Keratinocyte (primary cell): ENCODE results near the gene TIAL1. TPM values are rescaled to one million over a fixed set of nuclear protein-coding genes. Genes with fewer than 3 reads are reported as not detected.
"Not testable (repeated sequence)": the region's sequence is repeated elsewhere in the genome, so short reads cannot be mapped to it uniquely, and the experiment has no call there.

Experiments used
- DNase-seq: peaks from one replicate; pipeline ENCODE4 v3.0.0-alpha.2; 2011; ENCODE audit warnings: low read depth, missing footprints, low spot score
- FAIRE-seq: peaks from 2 replicates; lab custom pipeline; 2011; peaks lifted over from hg19 to GRCh38; lab: Jason Lieb, UNC
- H2AFZ ChIP-seq: 2 replicates; pipeline ENCODE4 v1.6.0; 2012; ENCODE audit warnings: low read length, control low read depth, inconsistent platforms; ENCODE audit not compliant: control insufficient read depth
- H3K27ac ChIP-seq: 2 replicates; pipeline ENCODE4 v1.5.1; 2011; ENCODE audit warnings: low read length; ENCODE audit not compliant: control insufficient read depth, insufficient read depth
- H3K27me3 ChIP-seq: 3 replicates; pipeline ENCODE4 v1.6.0; 2011; ENCODE audit warnings: low read length; ENCODE audit not compliant: control insufficient read depth, insufficient read depth; ENCODE audit errors: extremely low read depth
- H3K36me3 ChIP-seq, 2 experiments: 2 replicates in 1 of 2; 3 replicates in 1 of 2; pipeline ENCODE4 v1.5.1; 2011; ENCODE audit warnings: low read length in 2 of 2, mild to moderate bottlenecking in 1 of 2; ENCODE audit not compliant: control insufficient read depth in 2 of 2, insufficient read depth in 2 of 2; ENCODE audit errors: extremely low read depth in 1 of 2
- H3K4me1 ChIP-seq: 3 replicates; pipeline ENCODE4 v1.5.1; 2011; ENCODE audit warnings: low read length; ENCODE audit not compliant: control insufficient read depth, insufficient read depth; ENCODE audit errors: extremely low read depth
- H3K4me2 ChIP-seq: 3 replicates; pipeline ENCODE4 v1.6.0; 2011; ENCODE audit warnings: low read depth, low read length; ENCODE audit not compliant: control insufficient read depth, insufficient read depth; ENCODE audit errors: extremely low read depth
- H3K4me3 ChIP-seq, 3 experiments: fragments of 200-600 bp in 1 of 3; sonication (generic) in 1 of 3; 2 replicates in 2 of 3; 3 replicates in 1 of 3; pipeline ENCODE4 v1.5.1; 2011 to 2016; ENCODE audit warnings: low read length in 3 of 3, mild to moderate bottlenecking in 3 of 3, control low read depth in 2 of 3, inconsistent platforms in 1 of 3, low read depth in 1 of 3, mixed read lengths in 1 of 3, mixed run types in 1 of 3, moderate library complexity in 1 of 3; ENCODE audit not compliant: control insufficient read depth in 2 of 3, insufficient read depth in 2 of 3; ENCODE audit errors: extremely low read depth in 1 of 3
- H3K79me2 ChIP-seq: 2 replicates; pipeline ENCODE4 v1.6.0; 2012; ENCODE audit warnings: low read length; ENCODE audit not compliant: control insufficient read depth, insufficient read depth
- H3K9ac ChIP-seq: 3 replicates; pipeline ENCODE4 v1.6.0; 2011; ENCODE audit warnings: low read length; ENCODE audit not compliant: control insufficient read depth, insufficient read depth; ENCODE audit errors: extremely low read depth
- H3K9me1 ChIP-seq: 3 replicates; pipeline ENCODE4 v1.6.0; 2011; ENCODE audit warnings: low read length; ENCODE audit not compliant: control insufficient read depth, insufficient read depth; ENCODE audit errors: extremely low read depth
- H3K9me3 ChIP-seq: 2 replicates; pipeline ENCODE4 v1.5.1; 2012; ENCODE audit warnings: low read depth, low read length; ENCODE audit not compliant: control insufficient read depth
- H4K20me1 ChIP-seq: 3 replicates; pipeline ENCODE4 v1.6.0; 2011; ENCODE audit warnings: low read length; ENCODE audit not compliant: control insufficient read depth, insufficient read depth; ENCODE audit errors: extremely low read depth
- CTCF ChIP-seq, 3 experiments: IDR thresholded peaks in 1 of 3; conservative IDR thresholded peaks in 1 of 3; optimal IDR thresholded peaks in 1 of 3; 2 replicates in 2 of 3; 3 replicates in 1 of 3; pipeline versions ENCODE3 to v1.5.1; 2011; ENCODE audit warnings: low read length in 3 of 3, mild to moderate bottlenecking in 3 of 3, moderate library complexity in 2 of 3, control low read depth in 1 of 3, inconsistent platforms in 1 of 3; ENCODE audit not compliant: insufficient read depth in 2 of 3; ENCODE audit errors: extremely low read depth in 1 of 3
- EZH2 ChIP-seq: IDR thresholded peaks from one replicate; pipeline ENCODE4 v1.6.1; 2012; ENCODE audit warnings: inconsistent platforms, mild to moderate bottlenecking, low read length, moderate library complexity
- dilution Hi-C: fragments of 300-500 bp; cut with MboI; formaldehyde crosslinking; loops from one replicate; pipeline ENCODE4 v1.7.0; 2020; ENCODE audit warnings: low sequenced_read_pairs; ENCODE audit not compliant: extremely low pct_ligation_motif_present
- polyA plus RNA-seq, 5 experiments: library from polyadenylated mRNA; depleted of rRNA in 3 of 5; stranded (reverse) in 3 of 5; stranded (forward) in 1 of 5; unstranded in 1 of 5; fragments of >200 nt; gene quantifications; 1 replicate in 1 of 5; 2 replicates in 3 of 5; 3 replicates in 1 of 5; pipeline versions ENCODE4 v1.2.1 to v1.2.3, GENCODE V29; 2011 to 2012; ENCODE audit warnings: missing spikeins in 2 of 5, low read depth in 1 of 5, low replicate concordance in 1 of 5

Gene TIAL1
- polyA plus RNA-seq, 1 donor (not counting 4 experiments of a cell fraction or from before 2014, with no cell fraction given) = 117 TPM

- H3K27ac ChIP-seq = no peak overlapping the region
- H3K36me3 ChIP-seq = no peaks in the 10 kb centered on the region
- H3K9me1 ChIP-seq = no peaks in the 10 kb centered on the region
- no peaks in the 10 kb centered on the region for H3K9me3 ChIP-seq
- H3K79me2 ChIP-seq = no peaks in the 10 kb centered on the region
- no peaks in the 10 kb centered on the region for H3K27me3 ChIP-seq
- no peaks in the 10 kb centered on the region for H3K4me1 ChIP-seq
- H3K4me2 ChIP-seq = no peak overlapping the region
- no peak for FAIRE-seq
- H3K9ac ChIP-seq = no peak overlapping the region
- no peak overlapping the region for H2AFZ ChIP-seq
- DNase-seq = no peak
- dilution Hi-C loops = no loop called here
- no peak overlapping the region for H3K4me3 ChIP-seq
- no peaks in the 10 kb centered on the region for H4K20me1 ChIP-seq
- TF ChIP-seq EZH2 (no peak), CTCF (optimal IDR thresholded peaks at IDR 0.05 in 1 of 3, IDR thresholded peaks at IDR 0.05 in 1 of 3, conservative IDR thresholded peaks at IDR 0.05 in 1 of 3; ENCODE audit: extremely low read depth in 1 of 3, insufficient read depth in 2 of 3, low read length in 3 of 3) (no peak)
Observed at GRCh38 chr10:119562097-119562496, 34.7 kb downstream of the TIAL1 start.

- H3K79me2 ChIP-seq, H3K4me2 ChIP-seq, H3K9me3 ChIP-seq, H3K27ac ChIP-seq, H3K27me3 ChIP-seq, dilution Hi-C loops, DNase-seq, H3K9me1 ChIP-seq, H3K36me3 ChIP-seq, FAIRE-seq, H3K4me1 ChIP-seq, H2AFZ ChIP-seq, H3K4me3 ChIP-seq, H3K9ac ChIP-seq, H4K20me1 ChIP-seq: not testable (repeated sequence)
Observed at GRCh38 chr10:119559511-119559910, 37.3 kb downstream of the TIAL1 start.

- H2AFZ ChIP-seq, H3K27ac ChIP-seq, H3K4me1 ChIP-seq, H3K9ac ChIP-seq, DNase-seq, H3K4me3 ChIP-seq, H3K9me3 ChIP-seq, H3K9me1 ChIP-seq, H3K4me2 ChIP-seq, FAIRE-seq, H3K27me3 ChIP-seq, dilution Hi-C loops, H3K36me3 ChIP-seq, H4K20me1 ChIP-seq, H3K79me2 ChIP-seq: not testable (repeated sequence)
Observed at GRCh38 chr10:119556081-119556480, 40.7 kb downstream of the TIAL1 start.
